A673 (cell line): Measurements from ENCODE around the gene SLC20A1. TPM values are rescaled to one million over a fixed set of nuclear protein-coding genes. Genes with fewer than 3 reads are reported as not detected.

Source experiments
- BruUV-seq: library from RNA; stranded (reverse); fragments of 400-500 nt; replicated peaks from 2 replicates; lab custom pipeline; 2021; lab: Mats Ljungman, UMichigan
- CTCF ChIA-PET: fragments of 300-600 bp; sonication (Branson Sonifier 250); formaldehyde crosslinking; loops from one replicate; lab custom pipeline; 2022; ENCODE audit warnings: antibody characterized with exemption; lab: Charles Lee
- POLR2A ChIA-PET: fragments of 300-600 bp; sonication (Branson Sonifier 250); formaldehyde crosslinking; loops from one replicate; lab custom pipeline; 2022; ENCODE audit warnings: antibody characterized with exemption; ENCODE audit not compliant: low non-redundant PET; lab: Charles Lee
- DNase-seq: peaks from one replicate; pipeline ENCODE4 v3.0.0-alpha.2; 2015; ENCODE audit warnings: low spot score
- H3K27ac ChIP-seq: fragments of 200-600 bp; sonication (generic); 2 replicates; pipeline ENCODE4 v1.5.1; 2016; ENCODE audit warnings: mixed run types, low read depth, mild to moderate bottlenecking, mixed read lengths, antibody characterized with exemption, low read length; ENCODE audit not compliant: poor library complexity, severe bottlenecking
- H3K27me3 ChIP-seq: fragments of 200-600 bp; sonication (generic); replicated peaks from 2 replicates; pipeline ENCODE4 v1.6.1; 2017; ENCODE audit warnings: mixed run types, low read depth, mild to moderate bottlenecking, mixed read lengths, antibody characterized with exemption, low read length; ENCODE audit not compliant: insufficient read depth, poor library complexity
- H3K36me3 ChIP-seq: fragments of 200-600 bp; sonication (generic); 2 replicates; pipeline ENCODE4 v1.6.1; 2016; ENCODE audit warnings: mixed run types, mild to moderate bottlenecking, mixed read lengths, antibody characterized with exemption, low read length; ENCODE audit not compliant: insufficient read depth, poor library complexity, severe bottlenecking
- H3K4me1 ChIP-seq: fragments of 200-600 bp; sonication (generic); 2 replicates; pipeline ENCODE4 v1.6.1; 2017; ENCODE audit warnings: mixed run types, mild to moderate bottlenecking, mixed read lengths, antibody characterized with exemption, low read length; ENCODE audit not compliant: insufficient read depth, poor library complexity, severe bottlenecking
- H3K4me3 ChIP-seq: fragments of 200-600 bp; sonication (generic); 2 replicates; pipeline ENCODE4 v1.5.1; 2016; ENCODE audit warnings: low read depth, mixed run types, mild to moderate bottlenecking, mixed read lengths, low read length; ENCODE audit not compliant: poor library complexity, severe bottlenecking
- H3K9me3 ChIP-seq: fragments of 200-600 bp; sonication (generic); 2 replicates; pipeline ENCODE4 v1.6.1; 2016; ENCODE audit warnings: mixed run types, low read depth, mild to moderate bottlenecking, mixed read lengths, antibody characterized with exemption, low read length; ENCODE audit not compliant: poor library complexity, severe bottlenecking
- CTCF ChIP-seq: fragments of 300-800, 200-600 bp; sonication (generic); conservative IDR thresholded peaks from 2 replicates; pipeline ENCODE4 v1.5.1; 2017; ENCODE audit warnings: low read depth, mild to moderate bottlenecking, antibody characterized with exemption, low read length, moderate library complexity, mixed read lengths
- EZH2 ChIP-seq: fragments of 200-600 bp; sonication (generic); IDR thresholded peaks from 2 replicates; pipeline ENCODE4 v1.6.1; 2017; ENCODE audit warnings: borderline replicate concordance, low read depth, mild to moderate bottlenecking, mixed read lengths, antibody characterized with exemption, low read length; ENCODE audit not compliant: poor library complexity, severe bottlenecking
- intact Hi-C: fragments of 100-400 bp; cut with micrococcal nuclease; formaldehyde crosslinking; loops from one replicate; pipeline ENCODE4 v1.10.0; 2022; ENCODE audit not compliant: unreplicated experiment
- total RNA-seq: library from RNA; stranded (reverse); gene quantifications from 2 replicates; pipeline ENCODE4 v1.2.3, GENCODE V29; 2021

The SLC20A1 gene
- total RNA-seq, 1 experiment from 2014 or later: 148 TPM

- Histone ChIP-seq H3K27ac (no peak overlapping the region), H3K4me1 (no peaks in the 10 kb centered on the region), H3K9me3 (no peaks in the 10 kb centered on the region), H3K27me3 (no peaks in the 10 kb centered on the region), H3K36me3 (no peaks in the 10 kb centered on the region), H3K4me3 (no peak overlapping the region)
- POLR2A ChIA-PET: interaction anchor here (0.7 kb wide), 1 partner anchor 125 kb away, joined by 28 read pairs; no protein-coding TSS in a partner anchor
- BruUV-seq: no TSS peak
- intact Hi-C loops: no loop called here
- DNase-seq: no peak
- TF ChIP-seq CTCF: no peak
- no peak for TF ChIP-seq EZH2
- CTCF ChIA-PET: interaction anchor here (0.7 kb wide), 1 partner anchor 574 kb away, joined by 11 read pairs; no protein-coding TSS in a partner anchor
Measured at GRCh38 chr2:112670252-112671022, 24.7 kb downstream of the SLC20A1 start.

- CTCF ChIA-PET: no interaction called here
- POLR2A ChIA-PET: no interaction called here
Measured at GRCh38 chr2:112671801-112672200, 26.1 kb downstream of the SLC20A1 start.

GRCh38 chr2:112673008-112673407 is 27.3 kb downstream of the SLC20A1 start:
- POLR2A ChIA-PET: no interaction called here
- BruUV-seq: no TSS peak

More at GRCh38 chr2:112671801-112672200, 26.1 kb downstream of the SLC20A1 start:
- DNase-seq: peak; percentile 76
- Histone ChIP-seq H3K36me3 (no peaks in the 10 kb centered on the region), H3K27me3 (no peaks in the 10 kb centered on the region), H3K4me3 (no peak overlapping the region), H3K27ac (no peak overlapping the region), H3K4me1 (no peaks in the 10 kb centered on the region), H3K9me3 (no peaks in the 10 kb centered on the region)
- TF ChIP-seq EZH2 (no peak), CTCF (no peak)
- BruUV-seq: no TSS peak
- intact Hi-C loops: no loop called here

More at GRCh38 chr2:112673008-112673407, 27.3 kb downstream of the SLC20A1 start:
- CTCF ChIA-PET: no interaction called here
- Histone ChIP-seq H3K27me3 (no peaks in the 10 kb centered on the region), H3K27ac (no peak overlapping the region), H3K4me3 (no peak overlapping the region), H3K4me1 (no peaks in the 10 kb centered on the region), H3K9me3 (no peaks in the 10 kb centered on the region), H3K36me3 (no peaks in the 10 kb centered on the region)
- intact Hi-C loops: no loop called here
- DNase-seq: no peak
- TF ChIP-seq CTCF: no peak
- TF ChIP-seq EZH2: no peak
